Measurements from ENCODE around the gene KRTAP10-8. TPM values are rescaled to one million over a fixed set of nuclear protein-coding genes. Genes with fewer than 3 reads are reported as not detected.

Gene KRTAP10-8
- total and polyA plus RNA-seq, 2 of the 4 experiments (the other 2 are of a cell fraction), result not detected

DNA sequence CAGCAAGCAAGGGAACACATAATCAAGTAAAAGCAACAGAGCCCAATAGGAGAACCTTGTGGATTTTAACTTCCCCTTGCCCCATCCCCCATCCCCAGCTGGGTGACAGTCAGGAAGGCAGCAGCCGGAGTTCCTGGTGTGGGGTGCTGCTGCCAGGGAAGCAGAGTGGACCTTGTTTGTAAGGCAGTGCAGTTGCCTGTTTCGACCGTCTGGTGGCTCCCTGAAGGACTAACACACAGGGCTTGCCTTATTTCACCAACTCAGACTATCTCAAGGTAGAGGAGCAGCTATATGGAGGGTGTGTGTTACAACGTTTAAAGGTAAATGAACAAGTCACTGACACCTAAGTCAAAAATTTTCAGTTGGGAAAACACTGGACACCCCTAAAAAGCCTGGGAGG, 6.6 kb downstream of the KRTAP10-8 start:
- in situ Hi-C loops (cut with MboI; ENCODE audit: low sequenced_read_pairs) (no loop called here), intact Hi-C loops (cut with micrococcal nuclease) (loop anchor here (1.0 kb wide), 1 partner anchor 175 kb away; no protein-coding TSS in a partner anchor), dilution Hi-C loops (cut with HindIII; ENCODE audit: low sequenced_read_pairs, unreplicated experiment) (no loop called here)
- Histone ChIP-seq H2AK5ac (ENCODE audit: low read depth, low read length) (no peak overlapping the region), H2AK9ac (replicated peaks; ENCODE audit: low read depth, low read length, poor library complexity) (no peak overlapping the region), H3K79me1 (ENCODE audit: low read depth in 1 of 2, low read length in 2 of 2) (no peaks in the 10 kb centered on the region), H3K36me3 (ENCODE audit: control insufficient read depth, insufficient read depth, low read length) (no peaks in the 10 kb centered on the region), H3K4ac (ENCODE audit: low read depth, low read length) (no peak overlapping the region), H4K20me1 (ENCODE audit: insufficient read depth, low read length) (no peaks in the 10 kb centered on the region), H4K5ac (ENCODE audit: low read depth, low read length) (no peak overlapping the region), H3K18ac (ENCODE audit: low read depth, low read length) (no peak overlapping the region), H2AFZ (replicated peaks; ENCODE audit: low read length, poor library complexity) (no peak overlapping the region), H3K4me2 (ENCODE audit: low read depth, low read length) (no peak overlapping the region), H2BK120ac (ENCODE audit: low read depth, low read length) (no peak overlapping the region), H3K27ac (ENCODE audit: insufficient read depth, low read length) (no peak overlapping the region), H3K9ac (ENCODE audit: low read depth, low read length) (no peak overlapping the region), H3K9me3 (ENCODE audit: control insufficient read depth, insufficient read depth, low read length) (peaks cover 3% of the 10 kb centered on the region; the same call in 1 of the 2 replicates), H3K14ac (replicated peaks; ENCODE audit: low read depth, low read length) (no peak overlapping the region), H3K27me3 (ENCODE audit: control insufficient read depth, insufficient read depth, low read length) (peaks cover 3% of the 10 kb centered on the region; the same call in 1 of the 2 replicates), H3K4me3 (ENCODE audit: insufficient read depth, low read depth, low read length) (no peak overlapping the region), H3K4me1 (ENCODE audit: control insufficient read depth, insufficient read depth, low read length) (no peaks in the 10 kb centered on the region), H3K9me1 (ENCODE audit: insufficient read depth, low read length) (no peaks in the 10 kb centered on the region), H3K56ac (ENCODE audit: extremely low read depth, insufficient read depth, low read length) (no peak overlapping the region), H2BK15ac (ENCODE audit: low read depth, low read length) (no peak overlapping the region), H2BK20ac (ENCODE audit: low read depth, low read length) (no peak overlapping the region), H4K91ac (ENCODE audit: insufficient read depth, low read depth, low read length) (no peak overlapping the region), H2BK5ac (ENCODE audit: low read depth, low read length, poor library complexity, severe bottlenecking) (no peak overlapping the region), H3K23ac (ENCODE audit: low read depth, low read length) (no peak overlapping the region), H4K8ac (ENCODE audit: low read depth in 2 of 2, low read length in 2 of 2) (no peak overlapping the region)
- peak; percentile 72 for ATAC-seq (ENCODE audit: low read depth)
- DNase-seq, result peak; percentile 14
- BruUV-seq (replicated peaks), result no TSS peak
- TF ChIP-seq, protein P1, sequence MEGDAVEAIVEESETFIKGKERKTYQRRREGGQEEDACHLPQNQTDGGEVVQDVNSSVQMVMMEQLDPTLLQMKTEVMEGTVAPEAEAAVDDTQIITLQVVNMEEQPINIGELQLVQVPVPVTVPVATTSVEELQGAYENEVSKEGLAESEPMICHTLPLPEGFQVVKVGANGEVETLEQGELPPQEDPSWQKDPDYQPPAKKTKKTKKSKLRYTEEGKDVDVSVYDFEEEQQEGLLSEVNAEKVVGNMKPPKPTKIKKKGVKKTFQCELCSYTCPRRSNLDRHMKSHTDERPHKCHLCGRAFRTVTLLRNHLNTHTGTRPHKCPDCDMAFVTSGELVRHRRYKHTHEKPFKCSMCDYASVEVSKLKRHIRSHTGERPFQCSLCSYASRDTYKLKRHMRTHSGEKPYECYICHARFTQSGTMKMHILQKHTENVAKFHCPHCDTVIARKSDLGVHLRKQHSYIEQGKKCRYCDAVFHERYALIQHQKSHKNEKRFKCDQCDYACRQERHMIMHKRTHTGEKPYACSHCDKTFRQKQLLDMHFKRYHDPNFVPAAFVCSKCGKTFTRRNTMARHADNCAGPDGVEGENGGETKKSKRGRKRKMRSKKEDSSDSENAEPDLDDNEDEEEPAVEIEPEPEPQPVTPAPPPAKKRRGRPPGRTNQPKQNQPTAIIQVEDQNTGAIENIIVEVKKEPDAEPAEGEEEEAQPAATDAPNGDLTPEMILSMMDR (conservative IDR thresholded peaks at IDR 0.05; ENCODE audit: low read depth, low read length), result no peak
- no peak for TF ChIP-seq BHLHE40 (IDR thresholded peaks at IDR 0.05; ENCODE audit: low read depth, low read length)
- TF ChIP-seq CHD1 (IDR thresholded peaks at IDR 0.05; ENCODE audit: low read depth, low read length), result no peak
- no peak for TF ChIP-seq FOS (IDR thresholded peaks at IDR 0.05; ENCODE audit: low read depth, low read length)
- no peak for TF ChIP-seq POLR2A (IDR thresholded peaks at IDR 0.05; ENCODE audit: low read depth, low read length)
- no peak for TF ChIP-seq RAD21 (IDR thresholded peaks at IDR 0.05; ENCODE audit: low read length)
- no peak for TF ChIP-seq NFE2L2 (IDR thresholded peaks at IDR 0.05; ENCODE audit: low read depth, low read length)
- WGBS, 2 experiments (ENCODE audit: extremely low coverage in 2 of 2, insufficient read length in 1 of 2), result no CpG with 5 or more reads among the region's 4 CpGs
- ChIA-PET POLR2A (ENCODE audit: unreplicated experiment) (no interaction called here), CTCF (interaction anchor here (0.7 kb wide), 1 partner anchor 53 kb away, joined by 3 read pairs; no protein-coding TSS in a partner anchor)

Data from IMR-90 (cell line).